ENCODE measurements around the gene ABCC6.

DNA sequence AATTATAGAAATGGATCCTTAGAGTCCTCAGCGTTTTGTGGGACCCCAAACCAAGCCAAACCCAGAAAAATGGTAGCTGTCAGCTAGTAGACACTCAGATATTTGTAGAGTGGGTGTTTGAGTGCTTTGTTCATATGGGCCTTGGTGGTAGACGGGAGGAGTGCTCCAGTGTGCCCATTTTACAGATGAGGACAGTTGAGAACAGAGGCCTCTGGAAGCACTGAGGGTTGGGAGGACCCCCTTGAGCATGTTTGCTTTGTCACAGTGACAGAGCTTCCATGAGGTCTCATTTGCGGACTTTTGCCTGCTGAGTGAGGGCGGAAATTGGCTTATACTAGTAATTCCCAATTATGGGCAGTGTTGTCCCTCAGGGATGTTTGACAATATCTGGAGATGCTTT lies 111.7 kb downstream of the ABCC6 start:
- TF ChIP-seq ZKSCAN1 (IDR thresholded peaks at IDR 0.05; ENCODE audit: low read length) (no peak), POLR2A (IDR thresholded peaks at IDR 0.05; ENCODE audit: insufficient read depth in 1 of 2, low read depth in 2 of 2, low read length in 2 of 2) (no peak), ATF1 (CRISPR knock-in tag; IDR thresholded peaks at IDR 0.05) (no peak), XRCC5 (optimal IDR thresholded peaks at IDR 0.05; ENCODE audit: low read length) (no peak), RAD51 (IDR thresholded peaks at IDR 0.05; ENCODE audit: borderline replicate concordance) (no peak), POLR2AphosphoS5 (IDR thresholded peaks at IDR 0.05; ENCODE audit: low read depth, low read length) (no peak), CHD2 (IDR thresholded peaks at IDR 0.05; ENCODE audit: low read depth, low read length) (no peak), CREB1 (IDR thresholded peaks at IDR 0.05) (no peak), CREB1 (CRISPR knock-in tag; IDR thresholded peaks at IDR 0.05) (no peak), TP53 (CRISPR knock-in tag; conservative IDR thresholded peaks at IDR 0.05) (no peak), ZNF180 (CRISPR knock-in tag; IDR thresholded peaks at IDR 0.05; ENCODE audit: borderline replicate concordance, low read depth) (no peak), TCF12 (IDR thresholded peaks at IDR 0.05) (no peak), TCF12 (CRISPR knock-in tag; IDR thresholded peaks at IDR 0.05) (no peak)
- TF ChIP-seq, protein P1, sequence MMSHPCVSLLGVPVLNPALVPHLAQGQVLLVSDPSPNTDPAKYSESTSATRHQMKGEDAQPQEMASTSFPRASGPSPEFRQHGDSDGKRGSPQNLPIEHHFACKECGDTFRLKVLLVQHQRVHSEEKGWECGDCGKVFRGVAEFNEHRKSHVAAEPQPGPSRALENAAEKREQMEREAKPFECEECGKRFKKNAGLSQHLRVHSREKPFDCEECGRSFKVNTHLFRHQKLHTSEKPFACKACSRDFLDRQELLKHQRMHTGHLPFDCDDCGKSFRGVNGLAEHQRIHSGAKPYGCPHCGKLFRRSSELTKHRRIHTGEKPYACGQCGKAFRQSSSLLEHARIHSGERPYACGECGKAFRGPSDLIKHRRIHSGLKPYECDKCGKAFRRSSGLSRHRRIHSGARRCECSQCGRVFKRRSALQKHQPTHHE (CRISPR knock-in tag; IDR thresholded peaks at IDR 0.05; ENCODE audit: borderline replicate concordance) = no peak
- TF ChIP-seq, protein P2, sequence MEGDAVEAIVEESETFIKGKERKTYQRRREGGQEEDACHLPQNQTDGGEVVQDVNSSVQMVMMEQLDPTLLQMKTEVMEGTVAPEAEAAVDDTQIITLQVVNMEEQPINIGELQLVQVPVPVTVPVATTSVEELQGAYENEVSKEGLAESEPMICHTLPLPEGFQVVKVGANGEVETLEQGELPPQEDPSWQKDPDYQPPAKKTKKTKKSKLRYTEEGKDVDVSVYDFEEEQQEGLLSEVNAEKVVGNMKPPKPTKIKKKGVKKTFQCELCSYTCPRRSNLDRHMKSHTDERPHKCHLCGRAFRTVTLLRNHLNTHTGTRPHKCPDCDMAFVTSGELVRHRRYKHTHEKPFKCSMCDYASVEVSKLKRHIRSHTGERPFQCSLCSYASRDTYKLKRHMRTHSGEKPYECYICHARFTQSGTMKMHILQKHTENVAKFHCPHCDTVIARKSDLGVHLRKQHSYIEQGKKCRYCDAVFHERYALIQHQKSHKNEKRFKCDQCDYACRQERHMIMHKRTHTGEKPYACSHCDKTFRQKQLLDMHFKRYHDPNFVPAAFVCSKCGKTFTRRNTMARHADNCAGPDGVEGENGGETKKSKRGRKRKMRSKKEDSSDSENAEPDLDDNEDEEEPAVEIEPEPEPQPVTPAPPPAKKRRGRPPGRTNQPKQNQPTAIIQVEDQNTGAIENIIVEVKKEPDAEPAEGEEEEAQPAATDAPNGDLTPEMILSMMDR (CRISPR knock-in tag; IDR thresholded peaks at IDR 0.05) = no peak
- TF ChIP-seq, protein P3, sequence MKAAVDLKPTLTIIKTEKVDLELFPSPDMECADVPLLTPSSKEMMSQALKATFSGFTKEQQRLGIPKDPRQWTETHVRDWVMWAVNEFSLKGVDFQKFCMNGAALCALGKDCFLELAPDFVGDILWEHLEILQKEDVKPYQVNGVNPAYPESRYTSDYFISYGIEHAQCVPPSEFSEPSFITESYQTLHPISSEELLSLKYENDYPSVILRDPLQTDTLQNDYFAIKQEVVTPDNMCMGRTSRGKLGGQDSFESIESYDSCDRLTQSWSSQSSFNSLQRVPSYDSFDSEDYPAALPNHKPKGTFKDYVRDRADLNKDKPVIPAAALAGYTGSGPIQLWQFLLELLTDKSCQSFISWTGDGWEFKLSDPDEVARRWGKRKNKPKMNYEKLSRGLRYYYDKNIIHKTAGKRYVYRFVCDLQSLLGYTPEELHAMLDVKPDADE (CRISPR knock-in tag; IDR thresholded peaks at IDR 0.05) = no peak

Measured in HepG2 (cell line).